Liver (tissue), 9 donors: ENCODE results near the gene PKHD1. TPM values are rescaled to one million over a fixed set of nuclear protein-coding genes. Genes with fewer than 3 reads are reported as not detected.

ENCODE experiments used
- DNase-seq: peaks from one replicate; pipeline ENCODE4 v3.0.0-alpha.2; 2017; ENCODE audit warnings: low spot score
- H3K27ac ChIP-seq, 2 donors: one replicate each; pipeline ENCODE4 v1.7.0; 2013; ENCODE audit warnings: inconsistent platforms in 2 of 2, low read length in 2 of 2, control low read depth in 1 of 2, low read depth in 1 of 2, mild to moderate bottlenecking in 1 of 2
- H3K27me3 ChIP-seq, 4 donors: one replicate each; pipeline versions ENCODE4 v1.6.1 to v1.7.0; 2013; ENCODE audit warnings: low read length in 3 of 4, inconsistent platforms in 1 of 4, mild to moderate bottlenecking in 1 of 4, moderate library complexity in 1 of 4; ENCODE audit not compliant: control insufficient read depth in 4 of 4, insufficient read depth in 4 of 4
- H3K36me3 ChIP-seq, 4 donors: one replicate each; pipeline versions ENCODE4 v1.6.1 to v1.7.0; 2013; ENCODE audit warnings: low read length in 3 of 4, mild to moderate bottlenecking in 3 of 4, low read depth in 1 of 4, moderate library complexity in 1 of 4; ENCODE audit not compliant: control insufficient read depth in 4 of 4, insufficient read depth in 3 of 4
- H3K4me1 ChIP-seq, 4 donors: one replicate each; pipeline versions ENCODE4 v1.6.1 to v1.7.0; 2013; ENCODE audit warnings: low read length in 3 of 4, mild to moderate bottlenecking in 3 of 4, moderate library complexity in 1 of 4; ENCODE audit not compliant: control insufficient read depth in 4 of 4, insufficient read depth in 4 of 4
- H3K4me3 ChIP-seq, 3 donors: one replicate each; pipeline versions ENCODE4 v1.6.1 to v1.7.0; 2013; ENCODE audit warnings: low read length in 3 of 3, control low read depth in 1 of 3, low read depth in 1 of 3, mild to moderate bottlenecking in 1 of 3
- H3K9ac ChIP-seq, 2 donors: one replicate each; pipeline ENCODE4 v1.7.0; 2013; ENCODE audit warnings: low read length in 2 of 2, mild to moderate bottlenecking in 2 of 2, moderate library complexity in 2 of 2, control low read depth in 1 of 2, low read depth in 1 of 2
- H3K9me3 ChIP-seq, 4 donors: one replicate each; pipeline versions ENCODE4 v1.6.1 to v1.7.0; 2013; ENCODE audit warnings: low read length in 3 of 4; ENCODE audit not compliant: control insufficient read depth in 4 of 4
- ATF3 ChIP-seq: IDR thresholded peaks from 2 replicates; pipeline ENCODE4 v1.6.1; 2016; ENCODE audit warnings: antibody characterized with exemption
- CTCF ChIP-seq: fragments of 150-350 bp; IDR thresholded peaks from 2 replicates; pipeline ENCODE4 v1.5.1; 2017; ENCODE audit warnings: improper control_type of control experiment, low read depth, low read length; ENCODE audit not compliant: missing input control
- EGR1 ChIP-seq, 2 donors: IDR thresholded peaks; 2 replicates each; pipeline ENCODE4 v1.6.1; 2016 to 2018; ENCODE audit warnings: antibody characterized with exemption in 2 of 2, low read depth in 2 of 2
- FOXA1 ChIP-seq: IDR thresholded peaks from 2 replicates; pipeline ENCODE4 v1.6.1; 2016; ENCODE audit warnings: antibody characterized with exemption
- FOXA2 ChIP-seq: IDR thresholded peaks from 2 replicates; pipeline ENCODE4 v1.6.1; 2016; ENCODE audit warnings: antibody characterized with exemption
- GABPA ChIP-seq, 2 donors: IDR thresholded peaks in 1 of 2; conservative IDR thresholded peaks in 1 of 2; 2 replicates each; pipeline ENCODE4 v1.6.1; 2016; ENCODE audit warnings: antibody characterized with exemption in 2 of 2, mild to moderate bottlenecking in 1 of 2, moderate library complexity in 1 of 2
- HNF4A ChIP-seq, 2 donors: conservative IDR thresholded peaks; 2 replicates each; pipeline ENCODE4 v1.6.1; 2016; ENCODE audit warnings: antibody characterized with exemption in 2 of 2, mild to moderate bottlenecking in 2 of 2
- HNF4G ChIP-seq: IDR thresholded peaks from 2 replicates; pipeline ENCODE4 v1.6.1; 2016; ENCODE audit warnings: antibody characterized with exemption
- JUND ChIP-seq, 2 donors: IDR thresholded peaks; 2 replicates each; pipeline ENCODE4 v1.6.1; 2016; ENCODE audit warnings: antibody characterized with exemption in 2 of 2
- NR2F2 ChIP-seq: IDR thresholded peaks from 2 replicates; pipeline ENCODE4 v1.6.1; 2016; ENCODE audit warnings: antibody characterized with exemption
- RAD21 ChIP-seq, 2 donors: IDR thresholded peaks; 2 replicates each; pipeline ENCODE4 v1.6.1; 2016; ENCODE audit warnings: antibody characterized with exemption in 2 of 2, mild to moderate bottlenecking in 2 of 2
- RXRA ChIP-seq, 2 donors: IDR thresholded peaks; 2 replicates each; pipeline ENCODE4 v1.6.1; 2017 to 2018; ENCODE audit warnings: antibody characterized with exemption in 2 of 2, mild to moderate bottlenecking in 1 of 2
- SP1 ChIP-seq: IDR thresholded peaks from 2 replicates; pipeline ENCODE4 v1.6.1; 2018; ENCODE audit warnings: antibody characterized with exemption, mild to moderate bottlenecking
- TAF1 ChIP-seq: conservative IDR thresholded peaks from 2 replicates; pipeline ENCODE4 v1.6.1; 2016; ENCODE audit warnings: antibody characterized with exemption, mild to moderate bottlenecking
- YY1 ChIP-seq: IDR thresholded peaks from 2 replicates; pipeline ENCODE4 v1.6.1; 2016; ENCODE audit warnings: antibody characterized with exemption, mild to moderate bottlenecking
- ZBTB33 ChIP-seq: IDR thresholded peaks from 2 replicates; pipeline ENCODE4 v1.6.1; 2016; ENCODE audit warnings: antibody characterized with exemption
- WGBS: extraction: QIAGEN DNeasy Blood & Tissue Kit; methylation state at CpG from one replicate; pipeline ENCODE4 v1.1.7; 2013; 5-methylcytosine and 5-hydroxymethylcytosine counted together
- polyA plus RNA-seq, 2 donors: library from polyadenylated mRNA; stranded (reverse) in 1 of 2; unstranded in 1 of 2; fragments of 200-250 nt in 1 of 2; fragments of >200 nt in 1 of 2; fragmentation: Nextera tagmentation in 1 of 2; extraction: Ambion mirVana in 1 of 2; gene quantifications; one replicate each; pipeline versions ENCODE4 v1.2.1 to v1.2.3, GENCODE V29; 2013 to 2015
- total RNA-seq, 2 donors: library from RNA; depleted of rRNA; stranded (reverse); fragments of >200 nt; gene quantifications; one replicate each; pipeline ENCODE4 v1.2.3, GENCODE V29; 2014
- TF ChIP-seq, protein P1 (sequence below): IDR thresholded peaks from 2 replicates; pipeline ENCODE4 v1.6.1; 2016; ENCODE audit warnings: antibody characterized with exemption, mild to moderate bottlenecking
- TF ChIP-seq, protein P2 (sequence below): IDR thresholded peaks from 2 replicates; pipeline ENCODE4 v1.6.1; 2016; ENCODE audit warnings: antibody characterized with exemption
- donor health status: healthy.
- donor health status: healthy.
- donor health status: healthy.
- donor health status: healthy.
- donor health status: healthy.

Gene PKHD1
- total and polyA plus RNA-seq, 4 donors: 0.45 to 10.6 (median 3.2) TPM

DNA sequence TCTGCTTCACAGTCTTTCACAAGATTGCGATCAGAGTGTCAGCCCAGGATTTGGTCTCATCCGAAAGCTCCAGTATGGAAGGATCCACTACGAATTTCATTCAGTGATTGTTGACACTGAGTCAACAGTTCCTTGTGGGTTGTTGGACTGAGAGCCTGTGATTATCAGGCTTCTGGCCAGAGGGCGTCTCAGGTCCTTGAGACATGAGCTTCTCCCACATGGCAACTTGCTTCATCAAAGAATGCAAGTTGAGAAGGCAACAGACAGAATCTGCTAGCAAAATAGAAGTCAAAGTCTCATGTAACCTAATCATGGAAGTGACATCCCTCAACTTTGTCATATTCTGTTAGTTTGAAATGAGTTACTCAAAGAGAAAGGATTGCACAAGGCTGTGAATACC lies 40.5 kb upstream of the PKHD1 start:
- Histone ChIP-seq H3K36me3 (no peaks in the 10 kb centered on the region), H3K4me3 (no peak overlapping the region), H3K9ac (no peak overlapping the region), H3K27me3 (no peaks in the 10 kb centered on the region), H3K4me1 (peaks cover 8 to 38% (median 30%) of the 10 kb centered on the region in 4 donors), H3K9me3 (peaks cover 0 to 3% (median 0%) of the 10 kb centered on the region in 4 donors), H3K27ac (no peak overlapping the region)
- TF ChIP-seq ZBTB33: no peak
- no peak for TF ChIP-seq RXRA (IDR thresholded peaks at IDR 0.05)
- TF ChIP-seq, protein P1, sequence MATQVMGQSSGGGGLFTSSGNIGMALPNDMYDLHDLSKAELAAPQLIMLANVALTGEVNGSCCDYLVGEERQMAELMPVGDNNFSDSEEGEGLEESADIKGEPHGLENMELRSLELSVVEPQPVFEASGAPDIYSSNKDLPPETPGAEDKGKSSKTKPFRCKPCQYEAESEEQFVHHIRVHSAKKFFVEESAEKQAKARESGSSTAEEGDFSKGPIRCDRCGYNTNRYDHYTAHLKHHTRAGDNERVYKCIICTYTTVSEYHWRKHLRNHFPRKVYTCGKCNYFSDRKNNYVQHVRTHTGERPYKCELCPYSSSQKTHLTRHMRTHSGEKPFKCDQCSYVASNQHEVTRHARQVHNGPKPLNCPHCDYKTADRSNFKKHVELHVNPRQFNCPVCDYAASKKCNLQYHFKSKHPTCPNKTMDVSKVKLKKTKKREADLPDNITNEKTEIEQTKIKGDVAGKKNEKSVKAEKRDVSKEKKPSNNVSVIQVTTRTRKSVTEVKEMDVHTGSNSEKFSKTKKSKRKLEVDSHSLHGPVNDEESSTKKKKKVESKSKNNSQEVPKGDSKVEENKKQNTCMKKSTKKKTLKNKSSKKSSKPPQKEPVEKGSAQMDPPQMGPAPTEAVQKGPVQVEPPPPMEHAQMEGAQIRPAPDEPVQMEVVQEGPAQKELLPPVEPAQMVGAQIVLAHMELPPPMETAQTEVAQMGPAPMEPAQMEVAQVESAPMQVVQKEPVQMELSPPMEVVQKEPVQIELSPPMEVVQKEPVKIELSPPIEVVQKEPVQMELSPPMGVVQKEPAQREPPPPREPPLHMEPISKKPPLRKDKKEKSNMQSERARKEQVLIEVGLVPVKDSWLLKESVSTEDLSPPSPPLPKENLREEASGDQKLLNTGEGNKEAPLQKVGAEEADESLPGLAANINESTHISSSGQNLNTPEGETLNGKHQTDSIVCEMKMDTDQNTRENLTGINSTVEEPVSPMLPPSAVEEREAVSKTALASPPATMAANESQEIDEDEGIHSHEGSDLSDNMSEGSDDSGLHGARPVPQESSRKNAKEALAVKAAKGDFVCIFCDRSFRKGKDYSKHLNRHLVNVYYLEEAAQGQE: no peak
- TF ChIP-seq RAD21 (IDR thresholded peaks at IDR 0.05): no peak
- TF ChIP-seq JUND (IDR thresholded peaks at IDR 0.05): no peak
- no peak for TF ChIP-seq ATF3
- no peak for TF ChIP-seq EGR1 (IDR thresholded peaks at IDR 0.05; ENCODE audit: low read depth in 2 of 2)
- TF ChIP-seq, protein P2, sequence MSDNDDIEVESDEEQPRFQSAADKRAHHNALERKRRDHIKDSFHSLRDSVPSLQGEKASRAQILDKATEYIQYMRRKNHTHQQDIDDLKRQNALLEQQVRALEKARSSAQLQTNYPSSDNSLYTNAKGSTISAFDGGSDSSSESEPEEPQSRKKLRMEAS: no peak
- TF ChIP-seq CTCF: no peak
- no peak for TF ChIP-seq HNF4A (conservative IDR thresholded peaks at IDR 0.05)
- no peak for TF ChIP-seq YY1
- no peak for TF ChIP-seq TAF1
- TF ChIP-seq GABPA (IDR thresholded peaks at IDR 0.05 in 1 of 2, conservative IDR thresholded peaks at IDR 0.05 in 1 of 2): no peak
- no peak for TF ChIP-seq SP1
- no peak for TF ChIP-seq FOXA2
- no peak for TF ChIP-seq HNF4G
- 56% methylated on average over 4 of the region's 4 CpGs for WGBS
- DNase-seq: no peak

GRCh38 chr6:52126231-52126630 lies 38.8 kb upstream of the PKHD1 start:
- no peak overlapping the region for H3K27ac ChIP-seq
- H3K9ac ChIP-seq: no peak overlapping the region
- H3K36me3 ChIP-seq: no peaks in the 10 kb centered on the region
- no peak overlapping the region for H3K4me3 ChIP-seq
- no peaks in the 10 kb centered on the region for H3K27me3 ChIP-seq
- peaks cover 0 to 3% (median 0%) of the 10 kb centered on the region in 4 donors for H3K9me3 ChIP-seq
- peaks cover 7 to 42% (median 34%) of the 10 kb centered on the region in 4 donors for H3K4me1 ChIP-seq
- no peak for DNase-seq
- TF ChIP-seq SP1 (no peak), NR2F2 (no peak), RXRA (IDR thresholded peaks at IDR 0.05) (no peak), GABPA (IDR thresholded peaks at IDR 0.05 in 1 of 2, conservative IDR thresholded peaks at IDR 0.05 in 1 of 2) (no peak), JUND (IDR thresholded peaks at IDR 0.05) (no peak), FOXA1 (no peak), ATF3 (no peak), EGR1 (IDR thresholded peaks at IDR 0.05; ENCODE audit: low read depth in 2 of 2) (no peak), TAF1 (no peak), YY1 (no peak), FOXA2 (no peak), HNF4G (no peak)
- TF ChIP-seq, protein P1: no peak
- TF ChIP-seq, protein P2: no peak
